KOPT-K1 (cell line): ENCODE data around the gene PTPRG.

ENCODE experiments used
- H3K27ac ChIP-seq: fragments of 200-600 bp; sonication (generic); 2 replicates; pipeline ENCODE4 v1.5.1; 2016; ENCODE audit warnings: antibody characterized with exemption, mild to moderate bottlenecking, low read depth, low read length; ENCODE audit not compliant: poor library complexity, severe bottlenecking
- H3K36me3 ChIP-seq: fragments of 200-600 bp; sonication (generic); 2 replicates; pipeline ENCODE4 v1.5.1; 2017; ENCODE audit warnings: antibody characterized with exemption, mild to moderate bottlenecking, low read length, moderate library complexity; ENCODE audit not compliant: insufficient read depth
- H3K9me3 ChIP-seq: fragments of 200-600 bp; sonication (generic); 2 replicates; pipeline ENCODE4 v1.5.1; 2017; ENCODE audit warnings: antibody characterized with exemption, low read length, mild to moderate bottlenecking; ENCODE audit not compliant: insufficient read depth, poor library complexity, severe bottlenecking

PTPRG gene

DNA sequence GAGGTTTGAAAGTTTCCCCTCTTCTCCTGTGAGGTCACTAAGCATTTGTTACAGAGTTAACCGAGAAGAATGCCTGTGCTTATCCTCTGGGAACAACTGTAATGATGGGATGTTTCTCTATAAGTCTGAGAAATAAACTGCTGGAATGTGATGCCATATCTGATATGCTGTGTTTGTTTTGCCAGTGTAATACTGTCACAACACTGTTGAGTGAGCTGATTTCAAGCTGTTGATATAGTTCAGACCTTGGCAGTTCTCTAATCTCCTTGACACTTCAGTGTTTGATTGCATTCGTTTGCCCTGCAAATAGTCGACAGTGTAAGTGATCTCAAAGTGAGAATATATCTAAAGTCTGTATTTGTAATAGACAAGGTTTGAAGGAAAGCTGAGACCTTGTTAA is 73.3 kb downstream of the PTPRG start:
- Histone ChIP-seq H3K27ac (no peak overlapping the region), H3K9me3 (no peaks in the 10 kb centered on the region)

GRCh38 chr3:61637088-61638051 is 76.0 kb downstream of the PTPRG start:
- Histone ChIP-seq H3K27ac (no peak overlapping the region), H3K9me3 (no peaks in the 10 kb centered on the region), H3K36me3 (no peaks in the 10 kb centered on the region)

More for the DNA sequence above, 73.3 kb downstream of the PTPRG start:
- no peaks in the 10 kb centered on the region for H3K36me3 ChIP-seq

GRCh38 chr3:61638741-61639140 is 77.4 kb downstream of the PTPRG start:
- H3K9me3 ChIP-seq, result no peaks in the 10 kb centered on the region
- no peak overlapping the region for H3K27ac ChIP-seq
- no peaks in the 10 kb centered on the region for H3K36me3 ChIP-seq

GRCh38 chr3:61639991-61640390 is 78.6 kb downstream of the PTPRG start:
- no peaks in the 10 kb centered on the region for H3K36me3 ChIP-seq
- H3K9me3 ChIP-seq, result no peaks in the 10 kb centered on the region
- no peak overlapping the region for H3K27ac ChIP-seq

- Histone ChIP-seq H3K27ac (no peak overlapping the region), H3K9me3 (no peaks in the 10 kb centered on the region)
Observed at GRCh38 chr3:61645148-61645547, 83.8 kb downstream of the PTPRG start.

DNA sequence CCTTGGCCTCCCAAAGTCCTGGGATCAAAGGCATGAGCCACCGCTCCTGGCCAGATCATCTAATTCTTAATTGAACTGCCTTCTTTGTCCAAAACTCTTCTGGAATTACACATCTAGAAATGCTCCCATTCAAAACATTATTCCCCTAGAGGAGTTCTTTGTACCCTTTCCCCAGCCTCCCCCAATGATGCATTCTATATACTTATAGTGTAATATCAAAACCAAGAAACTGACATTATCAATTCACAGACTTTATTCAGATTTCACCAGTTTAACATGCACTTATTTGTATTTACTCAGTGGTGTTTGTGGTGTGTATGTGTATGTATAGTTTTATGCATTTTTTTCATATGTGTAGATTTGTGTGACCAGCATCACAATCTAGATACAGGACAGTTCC is 85.0 kb downstream of the PTPRG start:
- H3K9me3 ChIP-seq, result no peaks in the 10 kb centered on the region

More at GRCh38 chr3:61645148-61645547, 83.8 kb downstream of the PTPRG start:
- no peaks in the 10 kb centered on the region for H3K36me3 ChIP-seq

DNA sequence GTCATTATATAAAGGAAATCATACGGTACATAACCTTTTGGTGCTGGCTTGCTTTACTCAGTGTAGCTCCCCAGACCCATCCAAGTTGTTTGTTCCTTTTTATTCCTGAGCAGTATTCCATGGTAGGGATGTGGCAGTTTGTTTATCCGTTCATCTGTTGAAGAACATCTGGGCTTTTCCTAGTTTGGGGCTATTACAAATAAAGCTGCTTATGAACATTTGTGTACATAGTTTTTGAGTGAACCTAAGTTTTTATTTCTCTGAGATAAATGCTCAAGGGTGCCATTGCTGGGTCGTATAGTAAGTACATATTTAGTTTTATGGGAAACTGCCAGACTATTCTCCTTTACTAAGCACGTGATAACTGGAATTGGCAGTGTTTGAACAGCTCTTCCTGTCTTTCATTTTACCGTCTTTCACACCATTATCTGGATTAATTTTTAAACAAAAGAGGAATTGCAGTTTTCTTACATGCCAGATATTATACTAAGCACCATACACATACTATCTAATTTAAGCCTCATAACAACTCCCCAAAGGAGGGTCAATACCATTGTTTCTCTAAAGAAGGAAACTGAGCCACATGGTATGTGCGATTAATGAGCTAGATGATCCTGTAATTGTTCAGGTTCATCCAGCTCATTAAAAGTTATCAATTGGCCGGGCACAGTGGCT is 85.6 kb downstream of the PTPRG start:
- H3K36me3 ChIP-seq, result no peaks in the 10 kb centered on the region
- H3K9me3 ChIP-seq, result no peaks in the 10 kb centered on the region
- H3K27ac ChIP-seq, result no peak overlapping the region

More for the DNA sequence above, 85.0 kb downstream of the PTPRG start:
- H3K36me3 ChIP-seq, result no peaks in the 10 kb centered on the region
- no peak overlapping the region for H3K27ac ChIP-seq

- no peaks in the 10 kb centered on the region for H3K9me3 ChIP-seq
- H3K36me3 ChIP-seq, result no peaks in the 10 kb centered on the region
- no peak overlapping the region for H3K27ac ChIP-seq
Observed at GRCh38 chr3:61648481-61648880, 87.1 kb downstream of the PTPRG start.

DNA sequence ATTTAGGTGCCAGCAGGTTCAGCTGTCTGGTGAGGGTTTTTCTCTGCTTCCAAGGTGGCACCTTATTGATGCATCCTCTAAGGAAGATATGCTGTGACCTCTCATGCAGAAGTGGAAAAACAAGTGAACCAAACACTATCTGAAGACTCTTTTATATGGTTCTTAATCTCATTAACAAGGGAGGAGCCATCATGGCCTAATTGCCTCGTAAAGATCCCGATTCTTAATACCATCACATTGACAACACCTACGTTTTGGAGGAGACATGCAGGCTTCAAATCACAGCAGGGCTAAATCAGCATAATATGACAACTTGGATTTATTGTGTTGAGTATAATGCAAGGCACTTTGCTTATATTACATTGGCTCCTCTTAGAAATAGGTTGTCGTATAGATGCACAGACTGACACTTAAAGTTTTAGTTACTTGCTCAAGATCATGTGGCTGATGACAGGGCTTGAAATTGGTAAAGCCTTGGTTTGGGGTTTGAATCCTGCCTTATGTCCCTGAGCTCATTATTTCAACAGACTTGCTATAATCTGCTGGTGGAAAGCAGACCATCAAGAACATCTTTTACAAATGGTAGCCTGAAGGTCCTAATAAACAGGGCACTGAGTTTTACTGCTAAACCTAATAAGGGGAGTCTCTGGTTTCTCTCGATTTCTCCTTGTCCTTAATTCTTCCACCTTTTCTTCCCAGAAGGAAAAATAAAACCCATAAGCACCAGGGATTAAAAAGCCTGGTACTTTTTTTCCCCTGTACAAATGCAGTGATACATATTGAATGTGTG is 88.2 kb downstream of the PTPRG start:
- H3K27ac ChIP-seq, result no peak overlapping the region
- H3K9me3 ChIP-seq, result no peaks in the 10 kb centered on the region
- H3K36me3 ChIP-seq, result no peaks in the 10 kb centered on the region

DNA sequence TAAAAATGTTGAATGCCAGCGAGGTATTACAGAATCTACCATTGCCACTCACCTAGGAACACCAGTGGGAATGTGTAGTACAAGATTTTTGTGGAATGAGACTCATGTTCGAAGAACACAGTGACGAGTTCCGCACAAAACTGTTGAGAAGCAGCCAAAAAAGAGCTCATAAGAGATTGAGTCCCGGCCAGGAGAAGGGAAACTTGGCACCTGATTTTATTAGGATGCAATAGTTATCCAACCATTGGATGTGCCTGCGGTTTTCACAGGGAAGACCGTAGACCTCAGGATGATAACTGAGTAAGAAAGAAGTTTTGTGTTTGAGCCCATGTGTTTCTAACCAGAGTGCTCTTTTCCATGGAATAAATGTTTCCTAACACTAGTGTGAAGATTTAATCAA is 88.9 kb downstream of the PTPRG start:
- Histone ChIP-seq H3K36me3 (no peaks in the 10 kb centered on the region), H3K9me3 (no peaks in the 10 kb centered on the region), H3K27ac (no peak overlapping the region)

DNA sequence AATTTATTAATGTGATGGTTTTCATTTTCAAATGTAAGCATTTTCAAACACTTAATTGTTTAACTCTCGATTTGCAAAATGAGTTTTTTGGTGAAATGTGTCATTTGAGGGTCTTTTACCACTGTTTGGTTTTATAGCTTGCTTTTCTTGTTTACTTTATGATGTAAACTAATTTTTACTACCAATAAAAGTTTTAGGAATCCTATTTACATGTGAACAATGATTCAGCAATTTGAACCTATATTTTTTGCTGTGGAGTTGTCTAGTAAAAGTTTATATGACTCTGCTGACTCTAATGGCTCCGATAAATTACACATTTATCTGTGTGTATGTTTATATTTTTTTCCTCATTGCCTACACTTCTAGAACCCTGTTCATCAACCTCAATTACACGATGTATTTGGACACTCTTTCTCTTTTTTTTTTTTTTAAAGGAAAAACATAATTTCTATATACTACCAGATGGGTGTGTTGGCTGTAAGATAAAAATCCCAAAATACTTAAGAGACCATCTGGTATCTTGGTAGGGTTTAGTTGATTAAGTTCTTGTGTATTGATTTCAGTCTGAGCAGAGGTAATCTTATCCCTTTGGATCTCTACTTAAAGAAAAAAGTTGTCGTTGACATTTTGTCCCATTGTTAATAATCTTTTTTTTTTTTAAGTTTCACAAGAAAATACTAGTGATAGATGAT is 89.5 kb downstream of the PTPRG start:
- Histone ChIP-seq H3K36me3 (no peaks in the 10 kb centered on the region), H3K9me3 (no peaks in the 10 kb centered on the region), H3K27ac (no peak overlapping the region)

- H3K9me3 ChIP-seq, result no peaks in the 10 kb centered on the region
- no peak overlapping the region for H3K27ac ChIP-seq
- H3K36me3 ChIP-seq, result no peaks in the 10 kb centered on the region
Observed at GRCh38 chr3:61657689-61658088, 96.3 kb downstream of the PTPRG start.

DNA sequence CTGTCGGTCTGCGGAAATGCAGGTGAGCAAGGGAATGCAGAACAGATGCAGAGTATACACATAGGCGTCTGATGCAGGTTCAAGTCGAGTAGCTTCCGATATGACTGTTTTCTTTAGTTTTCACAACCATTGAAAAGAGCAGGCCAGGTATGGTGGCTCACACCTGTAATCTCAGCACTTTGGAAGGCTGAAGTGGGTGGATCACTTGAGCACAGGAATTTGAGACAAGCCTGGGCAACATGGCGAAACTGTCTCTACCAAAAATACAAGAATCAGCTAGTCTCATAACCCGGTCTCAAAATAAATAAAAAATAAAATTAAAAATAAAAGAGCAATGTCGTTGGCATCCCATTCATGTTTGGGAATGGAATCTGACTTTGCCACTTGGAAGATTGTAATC is 101.5 kb downstream of the PTPRG start:
- no peaks in the 10 kb centered on the region for H3K36me3 ChIP-seq
- no peaks in the 10 kb centered on the region for H3K9me3 ChIP-seq

GRCh38 chr3:61663356-61664104 is 102.2 kb downstream of the PTPRG start:
- H3K36me3 ChIP-seq, result no peaks in the 10 kb centered on the region
- H3K9me3 ChIP-seq, result no peaks in the 10 kb centered on the region
- no peak overlapping the region for H3K27ac ChIP-seq

More for the DNA sequence above, 101.5 kb downstream of the PTPRG start:
- H3K27ac ChIP-seq, result no peak overlapping the region
